Activated naive CD4-positive, alpha-beta T cell treated with Interleukin-2 at 50 U/mL for 16 hours (primary cell): ENCODE measurements around the gene DSCAML1.

Experiments used
- DNase-seq: peaks from one replicate; pipeline ENCODE4 v3.0.0-alpha.2; 2020

The DSCAML1 gene

GRCh38 chr11:117438371-117439000 is 358.5 kb downstream of the DSCAML1 start:
- peak; percentile 45 for DNase-seq

- no peak for DNase-seq
These were observed 359.3 kb downstream of the DSCAML1 start for GRCh38 chr11:117437791-117438130.

GRCh38 chr11:117437041-117437790 is 359.8 kb downstream of the DSCAML1 start:
- DNase-seq: no peak

- DNase-seq: no peak
These were observed 361.7 kb downstream of the DSCAML1 start for GRCh38 chr11:117435326-117435725.

GRCh38 chr11:117434481-117434880 is 362.5 kb downstream of the DSCAML1 start:
- no peak for DNase-seq

GRCh38 chr11:117433717-117434116 is 363.3 kb downstream of the DSCAML1 start:
- no peak for DNase-seq

- no peak for DNase-seq
These were observed 365.6 kb downstream of the DSCAML1 start for GRCh38 chr11:117431436-117431835.

GRCh38 chr11:117430293-117430955 is 366.6 kb downstream of the DSCAML1 start:
- DNase-seq: no peak

GRCh38 chr11:117428856-117429229 is 368.2 kb downstream of the DSCAML1 start:
- no peak for DNase-seq

GRCh38 chr11:117428186-117428855 is 368.7 kb downstream of the DSCAML1 start:
- DNase-seq: no peak

GRCh38 chr11:117427356-117427874 is 369.6 kb downstream of the DSCAML1 start:
- DNase-seq: no peak

- DNase-seq: no peak
These were observed 370.1 kb downstream of the DSCAML1 start for GRCh38 chr11:117426941-117427340.

GRCh38 chr11:117426297-117426685 is 370.7 kb downstream of the DSCAML1 start:
- peak; percentile 73 for DNase-seq

- no peak for DNase-seq
These were observed 371.2 kb downstream of the DSCAML1 start for GRCh38 chr11:117425679-117426296.

GRCh38 chr11:117424781-117425180 is 372.2 kb downstream of the DSCAML1 start:
- DNase-seq: no peak

- no peak for DNase-seq
These were observed 373.9 kb downstream of the DSCAML1 start for GRCh38 chr11:117423046-117423575.

GRCh38 chr11:117421476-117421875 is 375.5 kb downstream of the DSCAML1 start:
- DNase-seq: no peak

GRCh38 chr11:117421041-117421440 is 376.0 kb downstream of the DSCAML1 start:
- no peak for DNase-seq

GRCh38 chr11:117420598-117420997 is 376.4 kb downstream of the DSCAML1 start:
- DNase-seq: no peak

GRCh38 chr11:117420143-117420485 is 376.9 kb downstream of the DSCAML1 start:
- no peak for DNase-seq

- no peak for DNase-seq
These were observed 377.4 kb downstream of the DSCAML1 start for GRCh38 chr11:117419482-117420142.
